Measurements from ENCODE around the gene BHLHA15.

BHLHA15 gene

GRCh38 chr7:98224701-98225181 lies 13.5 kb downstream of the BHLHA15 start:
- peaks cover 9% of the 10 kb centered on the region for H3K36me3 ChIP-seq (ENCODE audit: control insufficient read depth, insufficient read depth, low read length)
- H3K9ac ChIP-seq (ENCODE audit: low read depth, low read length), result no peak overlapping the region

GRCh38 chr7:98225913-98226614 lies 14.8 kb downstream of the BHLHA15 start:
- no peak overlapping the region for H3K9ac ChIP-seq (ENCODE audit: low read depth, low read length)
- no peaks in the 10 kb centered on the region for H3K4me1 ChIP-seq (ENCODE audit: control insufficient read depth, insufficient read depth, low read length)
- no peak overlapping the region for H3K4me3 ChIP-seq (ENCODE audit: low read depth, low read length)
- H3K9me3 ChIP-seq (ENCODE audit: control insufficient read depth, insufficient read depth, low read length), result no peaks in the 10 kb centered on the region
- H3K27me3 ChIP-seq (ENCODE audit: control insufficient read depth, insufficient read depth, low read length), result no peaks in the 10 kb centered on the region
- H3K36me3 ChIP-seq (ENCODE audit: control insufficient read depth, insufficient read depth, low read length), result peaks cover 9% of the 10 kb centered on the region

More at GRCh38 chr7:98224701-98225181, 13.5 kb downstream of the BHLHA15 start:
- no peaks in the 10 kb centered on the region for H3K9me3 ChIP-seq (ENCODE audit: control insufficient read depth, insufficient read depth, low read length)
- no peak overlapping the region for H3K4me3 ChIP-seq (ENCODE audit: low read depth, low read length)
- no peaks in the 10 kb centered on the region for H3K27me3 ChIP-seq (ENCODE audit: control insufficient read depth, insufficient read depth, low read length)
- no peaks in the 10 kb centered on the region for H3K4me1 ChIP-seq (ENCODE audit: control insufficient read depth, insufficient read depth, low read length)

- H3K9me3 ChIP-seq (ENCODE audit: control insufficient read depth, insufficient read depth, low read length), result no peaks in the 10 kb centered on the region
- H3K36me3 ChIP-seq (ENCODE audit: control insufficient read depth, insufficient read depth, low read length), result peaks cover 6% of the 10 kb centered on the region
- no peak overlapping the region for H3K9ac ChIP-seq (ENCODE audit: low read depth, low read length)
- H3K4me1 ChIP-seq (ENCODE audit: control insufficient read depth, insufficient read depth, low read length), result no peaks in the 10 kb centered on the region
- H3K27me3 ChIP-seq (ENCODE audit: control insufficient read depth, insufficient read depth, low read length), result no peaks in the 10 kb centered on the region
- H3K4me3 ChIP-seq (ENCODE audit: low read depth, low read length), result no peak overlapping the region
Measured at GRCh38 chr7:98227939-98228338, 16.7 kb downstream of the BHLHA15 start.

GRCh38 chr7:98228801-98229200 lies 17.6 kb downstream of the BHLHA15 start:
- H3K4me3 ChIP-seq (ENCODE audit: low read depth, low read length), result no peak overlapping the region
- no peaks in the 10 kb centered on the region for H3K9me3 ChIP-seq (ENCODE audit: control insufficient read depth, insufficient read depth, low read length)
- no peaks in the 10 kb centered on the region for H3K27me3 ChIP-seq (ENCODE audit: control insufficient read depth, insufficient read depth, low read length)
- H3K4me1 ChIP-seq (ENCODE audit: control insufficient read depth, insufficient read depth, low read length), result no peaks in the 10 kb centered on the region
- peaks cover 6% of the 10 kb centered on the region for H3K36me3 ChIP-seq (ENCODE audit: control insufficient read depth, insufficient read depth, low read length)
- H3K9ac ChIP-seq (ENCODE audit: low read depth, low read length), result no peak overlapping the region

- H3K36me3 ChIP-seq (ENCODE audit: control insufficient read depth, insufficient read depth, low read length), result peaks cover 3% of the 10 kb centered on the region
- no peaks in the 10 kb centered on the region for H3K27me3 ChIP-seq (ENCODE audit: control insufficient read depth, insufficient read depth, low read length)
- no peak overlapping the region for H3K4me3 ChIP-seq (ENCODE audit: low read depth, low read length)
- H3K9ac ChIP-seq (ENCODE audit: low read depth, low read length), result no peak overlapping the region
- no peaks in the 10 kb centered on the region for H3K9me3 ChIP-seq (ENCODE audit: control insufficient read depth, insufficient read depth, low read length)
- no peaks in the 10 kb centered on the region for H3K4me1 ChIP-seq (ENCODE audit: control insufficient read depth, insufficient read depth, low read length)
Measured at GRCh38 chr7:98229441-98229840, 18.2 kb downstream of the BHLHA15 start.

- H3K36me3 ChIP-seq (ENCODE audit: control insufficient read depth, insufficient read depth, low read length), result peaks cover 3% of the 10 kb centered on the region
- H3K9ac ChIP-seq (ENCODE audit: low read depth, low read length), result no peak overlapping the region
- no peaks in the 10 kb centered on the region for H3K4me1 ChIP-seq (ENCODE audit: control insufficient read depth, insufficient read depth, low read length)
- no peaks in the 10 kb centered on the region for H3K27me3 ChIP-seq (ENCODE audit: control insufficient read depth, insufficient read depth, low read length)
- no peaks in the 10 kb centered on the region for H3K9me3 ChIP-seq (ENCODE audit: control insufficient read depth, insufficient read depth, low read length)
- H3K4me3 ChIP-seq (ENCODE audit: low read depth, low read length), result no peak overlapping the region
Measured at GRCh38 chr7:98229991-98230745, 18.9 kb downstream of the BHLHA15 start.

GRCh38 chr7:98230746-98231471 lies 19.7 kb downstream of the BHLHA15 start:
- Histone ChIP-seq H3K4me3 (ENCODE audit: low read depth, low read length) (no peak overlapping the region), H3K9me3 (ENCODE audit: control insufficient read depth, insufficient read depth, low read length) (no peaks in the 10 kb centered on the region), H3K36me3 (ENCODE audit: control insufficient read depth, insufficient read depth, low read length) (peaks cover 4% of the 10 kb centered on the region), H3K4me1 (ENCODE audit: control insufficient read depth, insufficient read depth, low read length) (no peaks in the 10 kb centered on the region), H3K27me3 (ENCODE audit: control insufficient read depth, insufficient read depth, low read length) (no peaks in the 10 kb centered on the region), H3K9ac (ENCODE audit: low read depth, low read length) (no peak overlapping the region)

- no peaks in the 10 kb centered on the region for H3K27me3 ChIP-seq (ENCODE audit: control insufficient read depth, insufficient read depth, low read length)
- no peak overlapping the region for H3K9ac ChIP-seq (ENCODE audit: low read depth, low read length)
Measured at GRCh38 chr7:98231493-98232262, 20.4 kb downstream of the BHLHA15 start.

GRCh38 chr7:98232263-98232585 lies 21.0 kb downstream of the BHLHA15 start:
- Histone ChIP-seq H3K4me3 (ENCODE audit: low read depth, low read length) (no peak overlapping the region), H3K9ac (ENCODE audit: low read depth, low read length) (no peak overlapping the region), H3K36me3 (ENCODE audit: control insufficient read depth, insufficient read depth, low read length) (peaks cover 2% of the 10 kb centered on the region), H3K9me3 (ENCODE audit: control insufficient read depth, insufficient read depth, low read length) (no peaks in the 10 kb centered on the region), H3K27me3 (ENCODE audit: control insufficient read depth, insufficient read depth, low read length) (no peaks in the 10 kb centered on the region), H3K4me1 (ENCODE audit: control insufficient read depth, insufficient read depth, low read length) (no peaks in the 10 kb centered on the region)

More at GRCh38 chr7:98231493-98232262, 20.4 kb downstream of the BHLHA15 start:
- no peaks in the 10 kb centered on the region for H3K4me1 ChIP-seq (ENCODE audit: control insufficient read depth, insufficient read depth, low read length)
- H3K9me3 ChIP-seq (ENCODE audit: control insufficient read depth, insufficient read depth, low read length), result no peaks in the 10 kb centered on the region
- peaks cover 2% of the 10 kb centered on the region for H3K36me3 ChIP-seq (ENCODE audit: control insufficient read depth, insufficient read depth, low read length)
- H3K4me3 ChIP-seq (ENCODE audit: low read depth, low read length), result no peak overlapping the region

GRCh38 chr7:98232799-98233198 lies 21.6 kb downstream of the BHLHA15 start:
- Histone ChIP-seq H3K36me3 (ENCODE audit: control insufficient read depth, insufficient read depth, low read length) (peaks cover 2% of the 10 kb centered on the region), H3K4me1 (ENCODE audit: control insufficient read depth, insufficient read depth, low read length) (no peaks in the 10 kb centered on the region)

More at GRCh38 chr7:98232799-98233198, 21.6 kb downstream of the BHLHA15 start:
- Histone ChIP-seq H3K9me3 (ENCODE audit: control insufficient read depth, insufficient read depth, low read length) (no peaks in the 10 kb centered on the region), H3K9ac (ENCODE audit: low read depth, low read length) (no peak overlapping the region), H3K4me3 (ENCODE audit: low read depth, low read length) (no peak overlapping the region), H3K27me3 (ENCODE audit: control insufficient read depth, insufficient read depth, low read length) (no peaks in the 10 kb centered on the region)

Data from iPS-15b (cell line).